Skeletal muscle cell (primary cell): Measurements from ENCODE around the gene IMPG2.
"Not testable (repeated sequence)": the region's sequence is repeated elsewhere in the genome, so short reads cannot be mapped to it uniquely, and the experiment has no call there.

ENCODE experiments used
- DNase-seq: peaks from one replicate; pipeline ENCODE4 v3.0.0-alpha.2; 2010; ENCODE audit warnings: low read depth
- H3K4me3 ChIP-seq: 2 replicates; pipeline ENCODE4 v1.5.1; 2011; ENCODE audit warnings: low read depth, mild to moderate bottlenecking, control low read depth, low read length, moderate library complexity

The IMPG2 gene

GRCh38 chr3:101320475-101320874 lies at the start of gene IMPG2:
IMPG2 (minus strand) TSS chr3:101320575; CDS start chr3:101320372, 203 bp downstream.
- H3K4me3 ChIP-seq = no peak within 1 kb of the TSS
- no peak for DNase-seq

- no peak overlapping the region for H3K4me3 ChIP-seq
- DNase-seq = no peak
Measured at GRCh38 chr3:101362406-101362805, 42.0 kb upstream of the IMPG2 start.

DNA sequence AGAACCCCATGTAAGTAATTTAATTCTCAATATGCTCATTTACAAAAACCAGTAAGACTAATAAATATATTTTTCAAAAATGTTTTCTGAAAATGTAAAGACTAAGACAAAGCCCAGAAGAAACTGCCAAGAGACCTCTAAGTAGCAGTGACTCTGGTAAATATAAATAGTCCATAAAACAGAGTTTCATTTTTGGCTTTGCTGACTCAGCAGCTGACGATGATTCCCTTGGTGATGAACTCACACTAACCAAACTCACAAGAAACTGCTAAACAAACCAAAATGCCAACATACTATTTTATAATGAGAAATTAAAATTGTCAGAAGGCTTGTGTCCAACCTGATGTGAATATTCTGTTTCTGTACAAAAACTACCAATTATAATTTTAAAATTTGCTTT lies 31.5 kb upstream of the IMPG2 start:
- H3K4me3 ChIP-seq = no peak overlapping the region
- no peak for DNase-seq

DNA sequence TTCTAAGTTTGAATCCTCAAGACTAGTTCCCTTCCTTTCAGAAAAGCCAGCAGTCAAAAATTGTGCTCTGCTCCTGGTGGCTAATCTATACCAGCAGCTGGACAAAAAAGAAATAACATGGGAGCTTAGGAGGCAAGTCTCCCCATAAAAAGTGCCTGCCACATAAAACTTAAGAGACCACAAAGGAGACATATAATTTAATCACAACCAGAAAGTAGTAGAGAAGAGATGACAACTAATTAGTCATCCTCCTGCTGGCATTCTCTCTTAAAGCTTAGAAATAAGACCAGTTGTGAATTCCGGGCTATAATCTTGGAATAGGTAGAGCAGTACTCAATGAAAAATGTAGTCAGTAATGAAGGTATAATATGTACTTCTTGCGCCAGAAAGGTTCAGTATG lies 20.2 kb upstream of the IMPG2 start:
- peak; percentile 3 for DNase-seq
- no peak overlapping the region for H3K4me3 ChIP-seq

DNA sequence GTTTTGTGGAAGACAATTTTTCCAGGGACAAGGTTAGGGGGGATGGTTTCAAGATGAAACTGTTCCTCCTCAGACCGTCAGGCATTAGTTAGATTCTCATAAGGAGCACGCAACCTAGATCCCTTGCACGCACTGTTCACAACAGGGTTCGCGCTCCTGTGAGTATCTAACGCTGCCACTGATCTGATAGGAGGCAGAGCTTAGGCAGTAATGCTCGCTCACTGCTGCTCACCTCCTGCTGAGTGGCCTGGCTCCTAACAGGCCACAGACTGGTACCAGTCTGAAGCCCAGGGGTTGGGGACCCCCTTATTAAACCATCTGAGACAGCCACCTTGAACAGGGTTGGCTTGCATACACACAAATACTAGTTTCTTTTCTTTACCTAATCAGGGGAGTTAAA lies 13.5 kb upstream of the IMPG2 start:
- no peak for DNase-seq
- no peak overlapping the region for H3K4me3 ChIP-seq

DNA sequence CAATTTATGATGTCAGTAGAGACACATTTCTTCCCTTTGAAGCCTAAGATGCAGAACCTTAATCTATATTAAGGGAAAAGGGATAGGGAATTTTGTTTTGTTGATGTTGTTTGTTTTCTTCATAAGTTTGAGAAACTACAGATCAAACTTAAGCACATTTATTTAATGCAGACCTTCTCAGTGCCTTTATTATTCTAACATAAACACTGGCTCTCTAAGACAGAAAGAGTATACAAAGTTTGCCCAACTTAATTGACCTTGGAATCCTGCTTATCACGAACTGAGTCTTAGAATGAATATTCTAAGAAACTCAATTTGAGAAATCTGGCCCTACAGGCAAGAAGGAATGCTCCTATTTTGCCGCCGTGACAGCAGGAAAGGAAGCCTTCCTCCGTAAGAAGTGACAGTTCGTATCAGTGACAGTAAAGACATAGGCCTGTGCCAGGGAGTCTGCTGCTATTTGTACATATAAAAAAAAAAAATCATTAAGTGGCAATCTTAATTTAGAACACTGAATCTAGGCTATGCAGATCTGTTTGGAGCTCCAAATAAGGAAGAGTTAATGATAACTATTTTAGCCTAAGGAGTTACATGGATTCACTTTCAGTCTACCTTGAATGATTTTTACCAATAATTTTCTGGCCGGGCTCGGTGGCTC lies 8.8 kb upstream of the IMPG2 start:
- no peak overlapping the region for H3K4me3 ChIP-seq
- no peak for DNase-seq

GRCh38 chr3:101325393-101326134 lies 5.2 kb upstream of the IMPG2 start:
- DNase-seq = no peak

DNA sequence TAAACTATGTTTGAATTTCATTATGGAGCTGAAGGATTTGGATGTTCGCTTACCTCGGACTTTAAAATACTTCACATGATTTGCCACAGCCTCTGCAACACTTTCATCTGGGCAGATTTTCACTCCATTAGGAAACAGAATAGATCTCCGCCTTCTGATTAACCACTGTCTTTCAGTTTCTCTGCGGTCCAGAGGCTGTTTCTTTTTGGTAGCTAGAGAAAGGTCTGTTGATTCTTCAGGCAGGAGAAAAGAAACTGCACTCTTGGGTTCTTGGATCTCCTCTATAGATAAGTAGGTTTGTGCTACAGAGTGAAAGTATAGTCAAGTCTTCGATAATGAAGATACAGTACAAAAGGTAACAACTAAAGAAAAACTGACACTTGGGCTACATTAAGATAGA lies 844 bp downstream of the IMPG2 start:
- no peak overlapping the region for H3K4me3 ChIP-seq
- DNase-seq = no peak

More at GRCh38 chr3:101325393-101326134, 5.2 kb upstream of the IMPG2 start:
- H3K4me3 ChIP-seq = no peak overlapping the region

DNA sequence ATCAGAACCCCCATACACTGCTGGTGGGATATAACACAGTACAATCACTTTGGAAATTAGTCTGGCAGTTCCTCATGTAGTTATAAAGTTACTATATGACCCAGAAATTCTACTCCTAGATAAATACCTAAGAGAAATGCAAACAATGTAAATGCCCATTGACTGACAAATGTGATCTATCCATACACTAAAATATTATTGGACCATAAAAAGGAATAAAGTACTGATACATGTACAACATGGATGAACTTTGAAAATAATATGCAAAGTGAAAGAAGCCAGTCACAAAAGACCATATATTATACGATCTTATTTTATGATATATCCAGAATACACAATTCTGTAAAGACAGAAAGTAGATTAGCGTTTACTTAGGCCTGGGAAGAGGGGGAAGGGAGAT lies 7.8 kb downstream of the IMPG2 start:
- no peak for DNase-seq
- no peak overlapping the region for H3K4me3 ChIP-seq

DNA sequence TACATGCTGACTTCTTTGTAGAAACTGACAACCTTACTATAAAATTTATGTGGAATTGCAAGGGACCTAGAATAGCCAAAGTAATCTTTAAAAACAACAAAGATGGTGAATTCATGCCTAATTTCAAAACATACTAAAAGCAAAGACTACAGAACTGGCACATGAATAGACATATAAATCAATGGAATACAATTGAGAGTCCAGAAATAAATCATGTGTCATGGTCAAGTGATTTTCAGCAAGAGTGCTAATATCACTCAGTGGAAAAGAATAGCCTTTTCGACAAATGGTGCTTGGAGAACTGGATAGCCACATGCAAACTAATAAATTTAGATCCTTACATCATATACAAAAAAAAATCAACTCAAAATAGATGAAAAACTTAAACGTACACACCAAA lies 8.7 kb downstream of the IMPG2 start:
- no peak for DNase-seq

DNA sequence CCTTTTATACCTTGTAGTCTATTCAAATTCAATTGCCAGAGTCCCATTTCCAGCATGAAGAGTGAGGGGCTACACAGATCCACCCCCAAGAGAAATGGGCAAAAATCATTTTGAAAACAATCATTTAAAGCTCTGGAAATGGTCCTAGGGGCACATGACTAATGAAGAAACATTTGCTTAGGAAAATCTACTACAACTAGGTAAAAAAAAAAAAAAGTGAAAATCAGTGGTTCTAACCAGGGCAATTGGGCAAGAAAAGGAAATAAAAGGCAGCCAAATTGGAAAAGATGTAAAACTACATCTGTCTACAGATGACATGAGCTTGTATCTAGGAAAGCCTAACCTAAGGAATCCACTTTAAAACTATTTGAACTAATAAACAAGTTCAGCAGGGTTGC lies 9.4 kb downstream of the IMPG2 start:
- no peak overlapping the region for H3K4me3 ChIP-seq

More for the DNA sequence above, 8.7 kb downstream of the IMPG2 start:
- no peak overlapping the region for H3K4me3 ChIP-seq

GRCh38 chr3:101308147-101308772 lies 12.1 kb downstream of the IMPG2 start:
- DNase-seq, H3K4me3 ChIP-seq: not testable (repeated sequence)

More for the DNA sequence above, 9.4 kb downstream of the IMPG2 start:
- DNase-seq = no peak

- no peak for DNase-seq
- H3K4me3 ChIP-seq = no peak overlapping the region
Measured at GRCh38 chr3:101303836-101304235, 16.5 kb downstream of the IMPG2 start.

- peak; percentile 4 for DNase-seq
- no peak overlapping the region for H3K4me3 ChIP-seq
Measured at GRCh38 chr3:101303089-101303731, 17.2 kb downstream of the IMPG2 start.

GRCh38 chr3:101300073-101300472 lies 20.3 kb downstream of the IMPG2 start:
- DNase-seq = no peak

GRCh38 chr3:101292027-101292426 lies 28.3 kb downstream of the IMPG2 start:
- DNase-seq = no peak
- no peak overlapping the region for H3K4me3 ChIP-seq

More at GRCh38 chr3:101300073-101300472, 20.3 kb downstream of the IMPG2 start:
- H3K4me3 ChIP-seq = no peak overlapping the region

- no peak for DNase-seq
- no peak overlapping the region for H3K4me3 ChIP-seq
Measured at GRCh38 chr3:101288294-101288693, 32.1 kb downstream of the IMPG2 start.

DNA sequence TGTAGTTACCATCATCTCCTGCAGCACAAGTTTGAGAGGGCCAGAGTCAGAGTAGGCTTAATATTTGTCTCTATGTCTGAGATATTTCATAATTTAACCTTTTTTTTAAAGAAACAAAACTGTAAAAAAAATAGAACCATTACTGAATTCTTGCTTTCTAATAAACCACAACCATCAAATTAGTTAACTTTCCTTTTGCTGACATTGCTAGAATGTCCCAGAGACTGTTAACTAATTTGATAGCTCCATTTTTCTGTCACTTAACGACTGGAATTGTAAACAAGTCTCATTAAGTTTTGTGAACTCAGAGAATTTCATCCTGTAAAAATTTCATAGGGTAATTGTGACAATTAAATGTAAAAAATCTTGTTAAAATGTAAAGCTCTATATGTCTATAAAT lies 35.6 kb downstream of the IMPG2 start:
- DNase-seq = no peak

GRCh38 chr3:101281521-101282030 lies 38.8 kb downstream of the IMPG2 start:
- DNase-seq = no peak
- H3K4me3 ChIP-seq = no peak overlapping the region

More for the DNA sequence above, 35.6 kb downstream of the IMPG2 start:
- no peak overlapping the region for H3K4me3 ChIP-seq
